ENCODE data around the gene COL19A1. TPM values are rescaled to one million over a fixed set of nuclear protein-coding genes. Genes with fewer than 3 reads are reported as not detected.
"Not testable (repeated sequence)": the region's sequence is repeated elsewhere in the genome, so short reads cannot be mapped to it uniquely, and the experiment has no call there.

Gene COL19A1
- total RNA-seq, 1 donor from 2014 or later: under 0.01 TPM

- no peak overlapping the region for H3K4me3 ChIP-seq (ENCODE audit: low read depth, low read length)
- TF ChIP-seq, protein P1, sequence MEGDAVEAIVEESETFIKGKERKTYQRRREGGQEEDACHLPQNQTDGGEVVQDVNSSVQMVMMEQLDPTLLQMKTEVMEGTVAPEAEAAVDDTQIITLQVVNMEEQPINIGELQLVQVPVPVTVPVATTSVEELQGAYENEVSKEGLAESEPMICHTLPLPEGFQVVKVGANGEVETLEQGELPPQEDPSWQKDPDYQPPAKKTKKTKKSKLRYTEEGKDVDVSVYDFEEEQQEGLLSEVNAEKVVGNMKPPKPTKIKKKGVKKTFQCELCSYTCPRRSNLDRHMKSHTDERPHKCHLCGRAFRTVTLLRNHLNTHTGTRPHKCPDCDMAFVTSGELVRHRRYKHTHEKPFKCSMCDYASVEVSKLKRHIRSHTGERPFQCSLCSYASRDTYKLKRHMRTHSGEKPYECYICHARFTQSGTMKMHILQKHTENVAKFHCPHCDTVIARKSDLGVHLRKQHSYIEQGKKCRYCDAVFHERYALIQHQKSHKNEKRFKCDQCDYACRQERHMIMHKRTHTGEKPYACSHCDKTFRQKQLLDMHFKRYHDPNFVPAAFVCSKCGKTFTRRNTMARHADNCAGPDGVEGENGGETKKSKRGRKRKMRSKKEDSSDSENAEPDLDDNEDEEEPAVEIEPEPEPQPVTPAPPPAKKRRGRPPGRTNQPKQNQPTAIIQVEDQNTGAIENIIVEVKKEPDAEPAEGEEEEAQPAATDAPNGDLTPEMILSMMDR (conservative IDR thresholded peaks at IDR 0.05; ENCODE audit: low read depth, low read length): no peak
- peak; percentile 48 for DNase-seq (ENCODE audit: low read depth)
Measured at GRCh38 chr6:69918813-69919475, 52.6 kb downstream of the COL19A1 start.

- DNase-seq (ENCODE audit: low read depth); H3K4me3 ChIP-seq (ENCODE audit: low read depth, low read length): not testable (repeated sequence)
Measured at GRCh38 chr6:69921066-69921465, 54.7 kb downstream of the COL19A1 start.

DNA sequence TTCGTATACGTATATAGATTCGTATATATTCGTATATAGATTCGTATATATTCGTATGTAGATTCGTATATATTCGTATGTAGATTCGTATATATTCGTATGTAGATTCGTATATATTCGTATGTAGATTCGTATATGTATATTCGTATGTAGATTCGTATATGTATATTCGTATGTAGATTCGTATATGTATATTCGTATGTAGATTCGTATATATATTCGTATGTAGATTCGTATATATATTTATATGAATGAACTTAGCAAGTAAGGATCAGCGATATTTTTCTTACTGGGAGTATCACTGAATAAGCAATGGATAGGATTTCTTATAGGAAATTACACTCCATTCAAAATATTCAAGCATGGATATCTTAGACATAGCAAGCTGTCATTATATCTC lies 55.3 kb downstream of the COL19A1 start:
- DNase-seq (ENCODE audit: low read depth); H3K4me3 ChIP-seq (ENCODE audit: low read depth, low read length): not testable (repeated sequence)

- H3K4me3 ChIP-seq (ENCODE audit: low read depth, low read length): no peak overlapping the region
- TF ChIP-seq, protein P1 (conservative IDR thresholded peaks at IDR 0.05; ENCODE audit: low read depth, low read length): no peak
- DNase-seq (ENCODE audit: low read depth): no peak
Measured at GRCh38 chr6:69926745-69927144, 60.4 kb downstream of the COL19A1 start.

DNA sequence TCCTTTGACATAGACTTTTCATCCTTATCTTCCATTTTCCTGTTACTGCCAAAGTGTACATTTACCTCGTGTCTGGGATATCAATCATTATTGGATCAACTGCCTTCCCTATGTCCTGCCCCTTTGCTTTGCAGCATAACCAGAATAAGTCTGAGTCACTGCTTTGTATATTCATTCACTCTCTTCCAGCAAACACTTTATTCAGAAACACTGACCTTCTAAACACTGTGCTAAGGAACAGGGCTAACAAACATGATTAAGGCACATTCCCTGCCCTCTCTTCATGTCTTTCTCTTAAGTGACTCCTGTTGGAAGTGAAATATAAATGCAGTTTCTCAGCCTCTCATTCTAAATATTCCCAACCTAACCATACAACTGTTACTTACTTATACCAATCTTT lies 66.9 kb downstream of the COL19A1 start:
- H3K4me3 ChIP-seq (ENCODE audit: low read depth, low read length): no peak overlapping the region
- DNase-seq (ENCODE audit: low read depth): peak; percentile 27

DNA sequence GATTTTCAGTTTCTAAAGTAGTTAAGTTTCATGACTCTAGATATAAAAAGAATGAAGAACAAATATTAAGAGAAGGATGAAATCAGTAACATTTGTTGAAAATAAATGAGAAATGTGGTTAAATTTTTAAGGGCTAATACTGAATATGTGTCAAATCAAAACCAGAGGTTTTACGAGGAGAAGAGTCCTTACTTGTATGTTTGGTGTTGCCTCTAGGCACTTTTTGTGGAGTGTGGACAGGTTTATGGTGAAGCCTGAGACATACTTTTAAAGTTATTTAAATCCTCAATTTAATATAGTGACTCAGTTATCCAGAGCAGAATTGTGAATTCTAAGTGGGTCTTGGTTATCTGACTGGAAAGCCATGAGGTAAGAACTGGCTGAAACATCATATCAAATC lies 68.7 kb downstream of the COL19A1 start:
- TF ChIP-seq, protein P1 (conservative IDR thresholded peaks at IDR 0.05; ENCODE audit: low read depth, low read length): no peak
- no peak for DNase-seq (ENCODE audit: low read depth)
- H3K4me3 ChIP-seq (ENCODE audit: low read depth, low read length): no peak overlapping the region

More for the DNA sequence above, 66.9 kb downstream of the COL19A1 start:
- TF ChIP-seq, protein P1 (conservative IDR thresholded peaks at IDR 0.05; ENCODE audit: low read depth, low read length): peak; percentile 23

GRCh38 chr6:69936674-69937363 lies 70.5 kb downstream of the COL19A1 start:
- DNase-seq (ENCODE audit: low read depth): peak; percentile 38
- no peak overlapping the region for H3K4me3 ChIP-seq (ENCODE audit: low read depth, low read length)
- TF ChIP-seq, protein P1 (conservative IDR thresholded peaks at IDR 0.05; ENCODE audit: low read depth, low read length): no peak
